Gastroesophageal sphincter (tissue), 3 donors: Measurements from ENCODE around the gene TGFB1I1.
A peak's percentile ranks its signal among the peaks of the same experiment; 100 is the strongest.

Source experiments
- CTCF ChIP-seq, 4 experiments: fragments of 200-600 bp in 2 of 4; fragments of 450-650 bp in 2 of 4; sonication (generic) in 1 of 4; IDR thresholded peaks; one replicate each; pipeline ENCODE4 v1.5.1; 2017 to 2019; ENCODE audit warnings: antibody characterized with exemption in 4 of 4, mild to moderate bottlenecking in 2 of 4, moderate library complexity in 2 of 4
- EP300 ChIP-seq: sonication (generic); formaldehyde crosslinking; IDR thresholded peaks from one replicate; pipeline ENCODE4 v1.6.1; 2017; ENCODE audit warnings: antibody characterized with exemption, mild to moderate bottlenecking
- POLR2A ChIP-seq, 2 donors: fragments of 450-650 bp; IDR thresholded peaks; one replicate each; pipeline ENCODE4 v1.6.1; 2017; ENCODE audit warnings: antibody characterized with exemption in 2 of 2, mild to moderate bottlenecking in 2 of 2, moderate library complexity in 1 of 2
- POLR2AphosphoS5 ChIP-seq: sonication (generic); formaldehyde crosslinking; IDR thresholded peaks from one replicate; pipeline ENCODE4 v1.6.1; 2017; ENCODE audit warnings: antibody characterized with exemption

GRCh38 chr16:31489616-31490584 is 17.9 kb downstream of the TGFB1I1 start:
- TF ChIP-seq CTCF (IDR thresholded peaks at IDR 0.05) (no peak), POLR2AphosphoS5 (no peak), POLR2A (IDR thresholded peaks at IDR 0.05) (peak in 1 of 2 donors; percentile 7), EP300 (no peak)
